Nucleus accumbens (tissue), 56 donors: ENCODE measurements around the gene DMTF1.
"Not testable (repeated sequence)": the region's sequence is repeated elsewhere in the genome, so short reads cannot be mapped to it uniquely, and the experiment has no call there.

Experiments
- DNase-seq, 56 donors: peaks; one replicate each; lab custom pipeline; 2025; lab: John Stamatoyannopoulos, UW

The DMTF1 gene

GRCh38 chr7:87192784-87193487, 40.7 kb downstream of the DMTF1 start:
- no peak for DNase-seq

DNA sequence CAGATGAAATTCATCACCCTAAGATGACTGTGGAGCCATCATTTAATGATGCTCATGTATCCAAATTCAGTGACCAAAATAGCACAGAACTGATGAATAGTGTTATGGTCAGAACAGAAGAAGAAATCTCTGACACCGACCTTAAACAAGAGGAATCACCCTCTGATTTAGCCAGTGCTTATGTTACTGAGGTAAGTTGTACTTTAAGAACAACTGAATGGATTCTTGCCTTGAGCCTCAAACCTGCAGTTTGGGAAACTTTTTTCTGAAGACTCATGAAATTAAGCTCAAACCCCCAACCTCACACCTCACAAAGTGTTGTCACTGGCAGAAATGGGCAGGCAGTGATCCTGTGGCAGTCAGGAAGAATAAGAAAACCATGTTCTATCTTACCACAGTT, 41.7 kb downstream of the DMTF1 start:
- DNase-seq: no peak

- no peak for DNase-seq
Measured at GRCh38 chr7:87199241-87199640, 47.0 kb downstream of the DMTF1 start.

GRCh38 chr7:87199700-87200450, 47.6 kb downstream of the DMTF1 start:
- no peak for DNase-seq

- no peak for DNase-seq
Measured at GRCh38 chr7:87202208-87202607, 50.0 kb downstream of the DMTF1 start.

- DNase-seq: no peak
Measured at GRCh38 chr7:87202705-87203104, 50.5 kb downstream of the DMTF1 start.

GRCh38 chr7:87203929-87204328, 51.7 kb downstream of the DMTF1 start:
- not testable (repeated sequence) for DNase-seq

DNA sequence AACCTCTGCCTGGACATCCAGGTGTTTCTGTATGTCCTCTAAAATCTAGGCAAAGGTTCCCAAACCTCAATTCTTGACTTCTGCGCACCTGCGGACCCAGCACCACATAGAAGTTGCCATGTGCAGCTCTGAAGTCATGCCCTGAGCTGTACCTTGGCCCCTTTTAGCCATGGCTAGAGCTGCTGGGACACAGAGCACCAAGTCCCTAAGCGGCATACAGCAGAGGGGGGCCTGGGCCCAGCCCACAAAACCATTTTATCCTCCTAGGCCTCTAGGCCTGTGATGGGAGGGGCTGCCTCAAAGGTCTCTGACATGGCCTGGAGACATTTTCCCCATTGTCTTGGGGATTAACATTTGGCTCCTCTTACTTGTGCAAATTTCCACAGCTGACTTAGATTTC, 52.7 kb downstream of the DMTF1 start:
- DNase-seq: no peak

DNA sequence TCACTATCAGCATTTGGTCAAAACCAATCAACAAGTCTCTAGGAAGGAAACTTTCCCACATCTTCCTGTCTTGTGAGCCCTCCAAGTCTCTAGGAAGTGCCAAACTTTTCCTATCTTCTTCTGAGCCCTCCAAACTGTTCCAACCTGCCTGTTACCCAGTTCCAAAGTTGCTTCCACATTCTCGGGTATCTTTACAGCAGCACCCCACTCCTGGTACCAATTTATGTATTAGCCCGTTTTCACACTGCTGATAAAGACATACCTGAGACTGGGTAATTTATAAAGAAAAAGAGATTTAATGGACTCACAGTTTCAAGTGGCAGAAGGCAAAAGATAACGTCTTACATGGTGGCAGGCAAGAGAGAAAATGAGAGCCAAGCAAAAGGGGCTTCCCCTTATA, 53.4 kb downstream of the DMTF1 start:
- not testable (repeated sequence) for DNase-seq

GRCh38 chr7:87206361-87206760, 54.1 kb downstream of the DMTF1 start:
- no peak for DNase-seq

- DNase-seq: no peak
Measured at GRCh38 chr7:87209295-87209924, 57.2 kb downstream of the DMTF1 start.

GRCh38 chr7:87210506-87210905, 58.3 kb downstream of the DMTF1 start:
- DNase-seq: no peak

DNA sequence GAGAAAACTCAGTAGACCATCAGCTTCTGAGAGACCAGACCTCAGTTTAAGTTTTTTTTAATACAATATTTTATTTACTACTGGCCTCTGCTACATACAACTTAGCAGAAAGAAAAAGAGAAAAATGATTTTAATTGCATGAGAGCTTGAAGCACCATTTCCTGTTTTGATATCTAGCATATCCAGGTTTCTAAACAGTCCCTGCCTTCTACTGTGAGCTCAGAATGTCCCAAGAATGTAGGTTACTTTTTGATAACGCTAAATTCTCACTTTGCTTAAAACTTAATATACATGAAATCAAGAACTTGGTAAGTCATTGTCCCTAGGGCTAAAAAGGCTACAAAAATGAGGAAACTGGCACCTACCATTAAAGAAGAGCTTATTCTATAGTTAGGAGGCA, 60.2 kb downstream of the DMTF1 start:
- no peak for DNase-seq

DNA sequence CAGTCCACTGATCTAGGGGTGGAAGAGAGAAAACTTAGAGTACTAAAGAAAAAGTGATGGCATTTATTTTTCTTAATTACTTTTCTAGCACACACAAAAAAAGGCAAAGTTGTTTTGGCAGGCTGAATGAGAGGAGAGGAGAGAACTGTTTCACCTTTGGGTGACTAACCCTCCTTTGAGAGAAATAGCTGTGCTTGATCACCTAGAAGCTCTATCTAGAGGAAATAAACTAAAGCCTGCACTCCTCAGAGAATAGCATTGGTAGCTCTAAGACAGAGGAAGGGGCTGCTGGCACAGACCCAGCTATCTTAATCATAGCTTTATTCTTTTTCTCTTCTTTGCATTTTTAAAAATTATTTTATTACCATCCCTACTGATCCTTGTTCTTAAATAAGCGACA, 61.0 kb downstream of the DMTF1 start:
- no peak for DNase-seq

DNA sequence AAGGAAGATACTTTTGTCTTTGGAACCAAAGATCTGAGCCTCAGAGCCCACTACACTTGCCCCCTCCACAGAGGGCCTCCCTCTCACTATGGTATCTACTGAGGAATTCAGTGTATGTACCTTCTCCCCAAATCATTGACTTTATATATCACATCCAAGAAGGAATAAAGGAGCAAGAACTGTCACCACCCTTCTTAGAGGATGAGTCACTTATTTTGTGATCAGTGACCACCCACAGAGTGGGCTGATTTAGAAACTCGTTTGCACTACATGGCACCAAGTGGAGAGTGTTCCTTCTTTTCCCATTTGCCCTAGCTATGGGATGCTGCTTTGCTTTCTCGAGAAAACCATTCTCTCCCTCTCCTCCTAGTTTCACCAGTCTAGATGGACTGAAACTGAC, 61.6 kb downstream of the DMTF1 start:
- peak in 1 of 56 donors; percentile 8 for DNase-seq

DNA sequence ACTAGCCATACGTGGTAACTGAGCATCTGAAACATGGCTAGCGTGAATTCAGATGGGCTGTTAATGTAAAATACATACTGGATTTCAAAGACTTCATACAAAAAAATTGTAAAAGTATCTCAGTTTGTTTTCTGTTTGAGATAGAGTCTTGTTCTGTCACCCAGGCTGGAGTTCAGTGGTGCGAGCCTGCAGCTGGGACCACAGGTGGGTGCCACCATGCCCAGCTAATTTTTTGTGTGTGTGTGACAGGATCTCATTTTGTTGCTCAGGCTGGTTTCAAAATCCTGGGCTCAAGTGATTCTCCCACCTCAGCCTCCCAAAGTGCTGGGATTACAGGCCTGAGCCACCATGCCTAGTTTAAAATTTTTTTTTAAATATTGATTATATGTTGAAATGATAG, 62.8 kb downstream of the DMTF1 start:
- no peak for DNase-seq

- no peak for DNase-seq
Measured at GRCh38 chr7:87216701-87217508, 64.7 kb downstream of the DMTF1 start.

- DNase-seq: no peak
Measured at GRCh38 chr7:87217983-87218653, 65.9 kb downstream of the DMTF1 start.

GRCh38 chr7:87218796-87219544, 66.7 kb downstream of the DMTF1 start:
- peak in 33 of 56 donors; percentile 8 to 68 (median 42) for DNase-seq
